Sigmoid colon (tissue), 3 donors: ENCODE results near the gene JAM3.

Source experiments
- POLR2A ChIP-seq, 2 donors: fragments of 450-650 bp; IDR thresholded peaks; one replicate each; pipeline ENCODE4 v1.6.1; 2016; ENCODE audit warnings: antibody characterized with exemption in 2 of 2, mild to moderate bottlenecking in 2 of 2, moderate library complexity in 2 of 2
- TF ChIP-seq, protein P1 (sequence below), 4 experiments: fragments of 450-650 bp in 3 of 4; fragments of 200-600 bp in 1 of 4; IDR thresholded peaks; one replicate each; pipeline ENCODE4 v1.5.1; 2016 to 2019; ENCODE audit warnings: antibody characterized with exemption in 4 of 4, mild to moderate bottlenecking in 3 of 4, moderate library complexity in 2 of 4

DNA sequence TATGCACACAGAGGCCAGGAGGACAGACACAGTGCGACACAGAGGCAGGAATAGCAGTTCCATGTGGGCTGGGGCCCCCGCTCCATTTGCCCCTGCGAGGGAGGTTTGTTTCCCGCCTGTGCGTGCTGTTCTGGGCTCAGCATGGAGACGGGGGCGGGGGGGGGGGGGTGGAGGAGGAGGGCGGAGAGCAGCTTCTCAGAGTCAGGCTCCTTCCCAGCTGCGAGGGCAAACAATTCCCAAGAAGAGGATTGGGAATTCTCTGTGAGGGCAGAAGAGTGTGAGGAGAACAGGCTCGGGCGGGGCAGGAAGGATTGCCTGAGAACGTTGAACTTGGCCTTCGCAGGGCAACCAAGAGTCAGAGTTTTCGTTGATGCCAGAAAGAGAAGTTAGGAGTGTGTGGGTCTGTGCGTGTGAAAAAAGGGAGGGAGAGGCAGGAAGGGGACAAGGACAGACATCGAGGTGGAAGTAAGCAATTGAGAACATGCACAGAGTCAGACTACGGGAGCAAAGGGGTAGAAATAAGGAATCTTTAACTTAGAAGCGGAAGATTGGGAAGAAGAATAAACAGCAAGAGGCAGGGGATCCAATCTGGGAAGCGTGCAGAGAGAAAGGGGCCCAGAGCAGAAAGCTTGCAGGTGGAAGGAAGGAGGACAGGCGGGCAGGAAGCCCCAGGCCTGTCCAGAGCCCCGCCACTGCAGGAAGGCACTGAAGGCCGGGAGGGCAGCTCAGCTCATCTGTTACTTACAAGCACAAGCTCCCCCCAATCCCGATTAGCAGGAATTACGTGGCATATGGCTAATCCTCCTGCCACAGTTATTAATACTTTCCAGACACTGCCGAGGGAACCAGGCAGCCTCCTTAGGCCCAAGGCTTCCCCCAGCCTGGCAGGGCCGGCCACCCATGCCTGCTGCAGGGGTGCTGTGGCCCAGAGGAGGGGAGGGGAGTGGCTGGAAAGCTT lies 15.6 kb upstream of the JAM3 start:
- TF ChIP-seq, protein P1, sequence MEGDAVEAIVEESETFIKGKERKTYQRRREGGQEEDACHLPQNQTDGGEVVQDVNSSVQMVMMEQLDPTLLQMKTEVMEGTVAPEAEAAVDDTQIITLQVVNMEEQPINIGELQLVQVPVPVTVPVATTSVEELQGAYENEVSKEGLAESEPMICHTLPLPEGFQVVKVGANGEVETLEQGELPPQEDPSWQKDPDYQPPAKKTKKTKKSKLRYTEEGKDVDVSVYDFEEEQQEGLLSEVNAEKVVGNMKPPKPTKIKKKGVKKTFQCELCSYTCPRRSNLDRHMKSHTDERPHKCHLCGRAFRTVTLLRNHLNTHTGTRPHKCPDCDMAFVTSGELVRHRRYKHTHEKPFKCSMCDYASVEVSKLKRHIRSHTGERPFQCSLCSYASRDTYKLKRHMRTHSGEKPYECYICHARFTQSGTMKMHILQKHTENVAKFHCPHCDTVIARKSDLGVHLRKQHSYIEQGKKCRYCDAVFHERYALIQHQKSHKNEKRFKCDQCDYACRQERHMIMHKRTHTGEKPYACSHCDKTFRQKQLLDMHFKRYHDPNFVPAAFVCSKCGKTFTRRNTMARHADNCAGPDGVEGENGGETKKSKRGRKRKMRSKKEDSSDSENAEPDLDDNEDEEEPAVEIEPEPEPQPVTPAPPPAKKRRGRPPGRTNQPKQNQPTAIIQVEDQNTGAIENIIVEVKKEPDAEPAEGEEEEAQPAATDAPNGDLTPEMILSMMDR (IDR thresholded peaks at IDR 0.05): no peak
- no peak for TF ChIP-seq POLR2A (IDR thresholded peaks at IDR 0.05)
